HG02884 (cell line): Measurements from ENCODE around the gene EIF5B.
"Not testable (repeated sequence)": the region's sequence is repeated elsewhere in the genome, so short reads cannot be mapped to it uniquely, and the experiment has no call there.

Experiments used
- ATAC-seq: cut with Tn5 transposase; IDR thresholded peaks from one replicate; pipeline ENCODE4 v1.9.1; 2021; ENCODE audit warnings: mild to moderate bottlenecking, moderate library complexity; ENCODE audit not compliant: unreplicated experiment

EIF5B gene, protein sequence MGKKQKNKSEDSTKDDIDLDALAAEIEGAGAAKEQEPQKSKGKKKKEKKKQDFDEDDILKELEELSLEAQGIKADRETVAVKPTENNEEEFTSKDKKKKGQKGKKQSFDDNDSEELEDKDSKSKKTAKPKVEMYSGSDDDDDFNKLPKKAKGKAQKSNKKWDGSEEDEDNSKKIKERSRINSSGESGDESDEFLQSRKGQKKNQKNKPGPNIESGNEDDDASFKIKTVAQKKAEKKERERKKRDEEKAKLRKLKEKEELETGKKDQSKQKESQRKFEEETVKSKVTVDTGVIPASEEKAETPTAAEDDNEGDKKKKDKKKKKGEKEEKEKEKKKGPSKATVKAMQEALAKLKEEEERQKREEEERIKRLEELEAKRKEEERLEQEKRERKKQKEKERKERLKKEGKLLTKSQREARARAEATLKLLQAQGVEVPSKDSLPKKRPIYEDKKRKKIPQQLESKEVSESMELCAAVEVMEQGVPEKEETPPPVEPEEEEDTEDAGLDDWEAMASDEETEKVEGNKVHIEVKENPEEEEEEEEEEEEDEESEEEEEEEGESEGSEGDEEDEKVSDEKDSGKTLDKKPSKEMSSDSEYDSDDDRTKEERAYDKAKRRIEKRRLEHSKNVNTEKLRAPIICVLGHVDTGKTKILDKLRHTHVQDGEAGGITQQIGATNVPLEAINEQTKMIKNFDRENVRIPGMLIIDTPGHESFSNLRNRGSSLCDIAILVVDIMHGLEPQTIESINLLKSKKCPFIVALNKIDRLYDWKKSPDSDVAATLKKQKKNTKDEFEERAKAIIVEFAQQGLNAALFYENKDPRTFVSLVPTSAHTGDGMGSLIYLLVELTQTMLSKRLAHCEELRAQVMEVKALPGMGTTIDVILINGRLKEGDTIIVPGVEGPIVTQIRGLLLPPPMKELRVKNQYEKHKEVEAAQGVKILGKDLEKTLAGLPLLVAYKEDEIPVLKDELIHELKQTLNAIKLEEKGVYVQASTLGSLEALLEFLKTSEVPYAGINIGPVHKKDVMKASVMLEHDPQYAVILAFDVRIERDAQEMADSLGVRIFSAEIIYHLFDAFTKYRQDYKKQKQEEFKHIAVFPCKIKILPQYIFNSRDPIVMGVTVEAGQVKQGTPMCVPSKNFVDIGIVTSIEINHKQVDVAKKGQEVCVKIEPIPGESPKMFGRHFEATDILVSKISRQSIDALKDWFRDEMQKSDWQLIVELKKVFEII

GRCh38 chr2:99337113-99338028 is at the start of gene EIF5B:
TSS of gene EIF5B (plus strand) at chr2:99337389. CDS start at chr2:99337555, 166 bp downstream.
- ATAC-seq = peak; percentile 55

DNA sequence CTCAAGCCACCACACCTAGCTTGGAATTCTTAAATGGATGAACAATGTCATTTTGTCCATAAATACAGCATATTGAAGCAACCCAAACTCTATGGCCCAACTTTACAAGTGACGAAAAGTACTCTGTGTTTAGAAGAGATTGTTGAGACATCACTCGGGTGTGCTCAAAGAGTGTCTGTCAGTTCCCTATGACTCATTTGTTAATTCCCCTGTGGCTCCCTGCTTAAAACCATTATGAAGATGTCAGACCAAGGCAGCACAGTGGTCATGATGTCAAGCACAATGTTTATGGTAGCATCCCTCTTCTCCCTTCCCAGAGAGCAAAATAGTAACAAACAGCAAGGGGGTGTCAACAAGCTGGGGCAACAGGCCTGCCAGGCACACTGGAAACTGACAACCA is 39.2 kb upstream of the EIF5B start:
- ATAC-seq = no peak

GRCh38 chr2:99299580-99299979 is 37.6 kb upstream of the EIF5B start:
- no peak for ATAC-seq

DNA sequence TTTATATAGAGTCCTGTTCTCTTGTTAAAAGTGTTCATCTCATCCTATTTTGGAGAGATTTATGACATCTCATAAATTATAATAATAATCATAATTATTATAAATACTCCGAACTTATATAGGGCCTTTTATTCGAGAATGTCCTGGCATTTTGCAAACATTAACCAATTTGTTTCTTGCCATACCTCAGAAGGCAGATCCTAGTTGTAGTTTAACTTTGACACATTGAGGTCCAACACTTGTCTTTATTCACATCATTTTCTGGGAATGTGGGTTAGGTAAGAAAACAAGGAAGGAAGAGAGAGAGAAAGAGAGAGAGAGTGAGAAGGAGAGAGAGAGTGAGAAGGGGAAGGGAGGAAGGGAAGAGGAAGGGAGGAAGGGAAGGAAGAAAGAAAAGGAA is 36.1 kb upstream of the EIF5B start, which contains the start of gene LYG1:
LYG1 (minus strand) TSS at position 101 of the 400 bp plus-strand sequence. CDS start 5,527 bp downstream, outside the sequence.
- ATAC-seq = not testable (repeated sequence)

GRCh38 chr2:99317161-99317872 is 19.9 kb upstream of the EIF5B start:
- ATAC-seq = no peak

DNA sequence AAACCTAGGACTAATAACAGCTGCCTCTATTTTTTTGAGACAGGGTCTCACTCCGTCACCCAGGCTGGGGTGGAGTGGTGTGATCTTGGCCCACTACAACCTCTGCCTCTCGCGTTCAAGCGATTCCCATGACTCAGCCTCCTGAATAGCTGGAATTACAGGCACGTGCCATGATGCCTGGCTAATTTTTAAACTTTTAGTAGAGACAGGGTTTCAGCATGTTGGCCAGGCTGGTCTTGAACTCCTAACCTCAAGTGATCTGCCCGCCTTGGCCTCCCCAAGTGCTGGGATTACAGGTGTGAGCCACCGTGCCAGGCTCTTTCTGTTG is 19.4 kb upstream of the EIF5B start:
- ATAC-seq = not testable (repeated sequence)

- ATAC-seq = no peak
Observed at GRCh38 chr2:99325384-99325783, 11.8 kb upstream of the EIF5B start.

GRCh38 chr2:99335911-99336803 is 1.0 kb upstream of the EIF5B start, which contains the start of gene TXNDC9:
TSS of gene TXNDC9 (minus strand) at chr2:99336333. CDS start at chr2:99333210, 3,123 bp downstream.
- peak; percentile 60 for ATAC-seq

- peak; percentile 5 for ATAC-seq
Observed at GRCh38 chr2:99336804-99337112, 431 bp upstream of the EIF5B start.

DNA sequence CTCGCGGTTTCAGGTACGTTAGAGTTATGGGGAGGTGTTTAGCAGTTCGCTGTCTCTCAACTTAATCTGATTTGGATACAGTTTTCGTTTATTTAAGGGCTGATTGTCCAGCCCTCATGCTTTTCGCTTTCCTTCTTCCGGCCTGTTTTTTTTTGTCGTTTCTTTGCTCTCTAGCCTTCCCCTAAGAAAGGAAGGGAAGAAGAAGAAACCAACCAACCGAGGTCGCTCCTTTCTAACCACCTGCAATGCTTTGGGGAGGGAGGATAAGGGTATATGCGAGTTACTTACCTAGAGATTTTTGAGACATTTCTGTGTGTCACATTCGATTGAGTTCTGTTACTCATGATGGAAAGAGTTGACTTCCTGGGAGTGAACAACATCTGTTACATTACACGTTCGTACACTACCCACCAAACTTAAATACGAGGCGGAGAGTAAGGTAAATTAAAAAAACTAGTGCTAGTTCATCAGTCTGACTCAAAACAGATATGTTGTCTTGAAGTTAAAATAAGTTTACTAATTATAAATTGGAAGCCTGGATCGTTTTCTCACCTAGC is 918 bp downstream of the EIF5B start:
- ATAC-seq = no peak

- no peak for ATAC-seq
Observed at GRCh38 chr2:99340669-99341236, 3.6 kb downstream of the EIF5B start.

DNA sequence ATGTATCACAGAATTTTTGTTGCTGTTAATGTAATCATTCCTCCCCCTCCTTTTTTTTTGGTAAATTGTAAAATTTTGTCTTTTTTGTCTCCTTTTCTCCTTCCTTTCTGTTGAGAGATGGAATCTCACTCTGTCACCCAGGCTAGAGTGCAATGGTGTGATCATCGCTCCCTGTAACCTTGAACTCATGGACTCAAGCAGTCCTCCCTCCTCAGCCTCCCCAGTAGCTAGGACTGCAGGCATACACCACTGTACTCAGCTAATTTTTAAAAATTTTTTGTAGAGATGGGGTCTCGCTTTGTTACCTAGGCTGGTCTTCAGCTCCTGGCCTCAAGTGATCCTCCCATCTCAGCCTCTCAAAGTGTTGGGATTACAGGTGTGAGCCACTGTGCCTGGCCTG is 5.3 kb downstream of the EIF5B start:
- ATAC-seq = no peak

GRCh38 chr2:99345446-99345845 is 8.3 kb downstream of the EIF5B start:
- not testable (repeated sequence) for ATAC-seq

GRCh38 chr2:99346218-99346617 is 9.0 kb downstream of the EIF5B start:
- no peak for ATAC-seq

DNA sequence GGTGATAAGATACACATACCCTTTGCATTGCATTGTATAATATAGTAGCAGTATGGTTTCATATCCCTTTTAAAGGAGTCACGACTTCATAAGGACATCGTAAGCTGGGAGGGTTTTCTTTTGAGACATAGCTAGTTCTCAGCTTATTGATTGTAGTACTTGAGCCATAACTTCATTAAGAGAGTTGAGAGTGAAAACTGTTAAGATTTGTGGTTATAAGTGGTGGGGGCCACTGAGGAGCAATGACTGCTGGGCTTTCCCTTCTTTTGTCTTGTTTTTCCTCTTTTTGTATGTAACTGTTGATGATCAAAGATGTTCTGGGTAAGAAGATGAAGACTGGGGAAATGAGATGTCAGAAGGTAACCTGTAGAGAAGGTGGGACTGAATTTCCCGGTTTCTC is 11.0 kb downstream of the EIF5B start:
- no peak for ATAC-seq

- no peak for ATAC-seq
Observed at GRCh38 chr2:99350194-99350593, 13.0 kb downstream of the EIF5B start.

DNA sequence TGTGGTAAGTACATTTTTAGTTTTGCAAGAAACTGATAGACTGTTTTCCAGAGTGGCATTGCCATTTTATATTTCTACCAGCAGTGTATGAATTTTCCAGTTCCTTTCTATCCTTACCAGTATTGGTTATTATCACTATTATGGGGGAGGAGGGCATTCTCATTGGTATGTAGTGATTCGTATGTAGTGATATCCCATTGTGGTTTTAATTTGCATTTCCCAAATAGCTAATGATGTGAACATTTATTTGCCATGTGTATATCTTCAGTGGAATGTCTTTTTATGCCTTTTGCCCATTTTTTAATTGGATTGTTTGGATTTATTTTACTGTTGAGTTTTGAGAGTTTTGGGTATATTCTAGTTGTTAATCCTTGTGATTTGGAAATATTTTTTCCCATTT is 16.9 kb downstream of the EIF5B start:
- no peak for ATAC-seq

DNA sequence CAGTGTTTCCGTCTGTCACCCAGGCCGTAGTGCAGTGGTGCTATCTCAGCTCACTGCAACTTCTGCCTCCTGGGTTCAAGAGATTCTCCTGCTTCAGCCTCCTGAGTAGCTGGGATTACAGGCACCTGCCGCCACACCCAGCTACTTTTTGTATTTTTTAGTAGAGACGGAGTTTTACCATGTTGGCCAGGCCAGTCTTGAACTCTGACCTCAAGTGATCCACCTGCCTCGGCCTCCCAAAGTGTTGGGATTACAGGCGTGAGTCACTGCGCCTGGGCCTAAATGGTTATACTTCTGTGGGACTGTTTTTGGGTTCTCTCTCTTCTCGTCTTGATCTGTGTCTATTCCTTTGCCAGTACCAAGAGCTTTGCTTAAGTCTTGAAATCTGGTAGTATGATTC is 17.6 kb downstream of the EIF5B start:
- not testable (repeated sequence) for ATAC-seq
